Measurements from ENCODE around the gene PIWIL4. TPM values are rescaled to one million over a fixed set of nuclear protein-coding genes. Genes with fewer than 3 reads are reported as not detected.

PIWIL4 gene
- total RNA-seq, 2 experiments from 2014 or later, result 0.15 to 0.22 TPM

DNA sequence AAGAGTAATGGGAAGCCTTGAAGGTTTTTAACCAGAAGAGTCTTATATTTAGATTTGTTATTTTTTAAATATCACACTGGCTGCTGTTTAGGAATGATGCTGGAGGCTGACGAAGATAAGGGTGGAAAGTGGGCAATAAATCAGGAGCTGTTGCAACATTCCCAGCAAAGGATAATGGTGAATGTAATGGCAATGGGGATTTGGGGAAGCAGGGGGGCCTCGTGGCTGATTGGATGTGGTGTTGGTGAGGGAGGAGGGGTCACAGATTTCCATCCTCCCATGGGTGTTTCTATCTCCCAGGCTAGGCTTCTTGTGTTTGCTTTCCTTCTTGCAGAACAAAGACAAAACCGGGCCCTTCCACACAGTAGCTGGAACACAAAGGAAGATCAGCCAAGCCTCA is 80.8 kb downstream of the PIWIL4 start:
- Histone ChIP-seq H3K4me1 (ENCODE audit: insufficient read depth, low read length, poor library complexity, severe bottlenecking) (no peaks in the 10 kb centered on the region), H3K4me3 (ENCODE audit: low read depth, low read length, poor library complexity, severe bottlenecking) (no peak overlapping the region), H3K79me2 (ENCODE audit: insufficient read depth, low read depth, low read length) (no peaks in the 10 kb centered on the region), H3K27ac (ENCODE audit: low read depth, low read length, poor library complexity, severe bottlenecking) (no peak overlapping the region), H4K20me1 (ENCODE audit: insufficient read depth, low read length) (no peaks in the 10 kb centered on the region), H2AFZ (ENCODE audit: low read length) (no peak overlapping the region), H3K9me3 (ENCODE audit: low read length) (no peaks in the 10 kb centered on the region), H3K36me3 (ENCODE audit: insufficient read depth, low read length) (no peaks in the 10 kb centered on the region), H3K4me2 (ENCODE audit: low read length) (no peak overlapping the region), H3K9me2 (ENCODE audit: insufficient read depth, low read length) (no peaks in the 10 kb centered on the region)
- intact Hi-C loops (cut with micrococcal nuclease; ENCODE audit: unreplicated experiment), result no loop called here
- TF ChIP-seq, protein P1, sequence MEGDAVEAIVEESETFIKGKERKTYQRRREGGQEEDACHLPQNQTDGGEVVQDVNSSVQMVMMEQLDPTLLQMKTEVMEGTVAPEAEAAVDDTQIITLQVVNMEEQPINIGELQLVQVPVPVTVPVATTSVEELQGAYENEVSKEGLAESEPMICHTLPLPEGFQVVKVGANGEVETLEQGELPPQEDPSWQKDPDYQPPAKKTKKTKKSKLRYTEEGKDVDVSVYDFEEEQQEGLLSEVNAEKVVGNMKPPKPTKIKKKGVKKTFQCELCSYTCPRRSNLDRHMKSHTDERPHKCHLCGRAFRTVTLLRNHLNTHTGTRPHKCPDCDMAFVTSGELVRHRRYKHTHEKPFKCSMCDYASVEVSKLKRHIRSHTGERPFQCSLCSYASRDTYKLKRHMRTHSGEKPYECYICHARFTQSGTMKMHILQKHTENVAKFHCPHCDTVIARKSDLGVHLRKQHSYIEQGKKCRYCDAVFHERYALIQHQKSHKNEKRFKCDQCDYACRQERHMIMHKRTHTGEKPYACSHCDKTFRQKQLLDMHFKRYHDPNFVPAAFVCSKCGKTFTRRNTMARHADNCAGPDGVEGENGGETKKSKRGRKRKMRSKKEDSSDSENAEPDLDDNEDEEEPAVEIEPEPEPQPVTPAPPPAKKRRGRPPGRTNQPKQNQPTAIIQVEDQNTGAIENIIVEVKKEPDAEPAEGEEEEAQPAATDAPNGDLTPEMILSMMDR (conservative IDR thresholded peaks at IDR 0.05; ENCODE audit: low read length), result no peak
- no peak for TF ChIP-seq EZH2phosphoT487 (IDR thresholded peaks at IDR 0.05; ENCODE audit: borderline replicate concordance, low read depth, low read length)
- no TSS peak for BruUV-seq (replicated peaks)
- no peak for DNase-seq (ENCODE audit: low spot score)
- ChIA-PET POLR2A (no interaction called here), CTCF (ENCODE audit: unreplicated experiment) (no interaction called here)

DNA sequence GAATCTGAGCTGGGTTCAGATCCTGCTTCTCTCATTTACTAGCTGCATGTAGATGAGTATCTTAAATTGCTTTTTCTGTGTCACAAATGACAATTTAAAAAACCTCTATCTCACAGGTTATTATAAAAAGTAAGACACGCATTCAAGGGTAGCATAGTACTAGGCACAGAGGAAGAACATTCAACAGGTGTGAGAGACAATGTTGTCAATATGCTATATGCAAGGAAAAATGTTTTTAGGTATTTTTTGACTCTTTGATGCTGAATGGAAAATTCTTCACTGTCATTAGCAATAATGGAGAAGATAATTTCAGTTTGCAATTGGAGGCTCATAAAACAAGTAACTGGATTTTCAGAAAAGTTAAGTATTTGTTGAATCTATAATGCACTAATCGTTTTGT is 81.6 kb downstream of the PIWIL4 start:
- no TSS peak for BruUV-seq (replicated peaks)
- H4K20me1 ChIP-seq (ENCODE audit: insufficient read depth, low read length), result no peaks in the 10 kb centered on the region
- TF ChIP-seq, protein P1 (conservative IDR thresholded peaks at IDR 0.05; ENCODE audit: low read length), result no peak
- TF ChIP-seq EZH2phosphoT487 (IDR thresholded peaks at IDR 0.05; ENCODE audit: borderline replicate concordance, low read depth, low read length), result no peak
- intact Hi-C loops (cut with micrococcal nuclease; ENCODE audit: unreplicated experiment), result no loop called here
- no peaks in the 10 kb centered on the region for H3K9me2 ChIP-seq (ENCODE audit: insufficient read depth, low read length)
- no peaks in the 10 kb centered on the region for H3K79me2 ChIP-seq (ENCODE audit: insufficient read depth, low read depth, low read length)
- H2AFZ ChIP-seq (ENCODE audit: low read length), result no peak overlapping the region
- H3K4me2 ChIP-seq (ENCODE audit: low read length), result no peak overlapping the region
- ChIA-PET POLR2A (no interaction called here), CTCF (ENCODE audit: unreplicated experiment) (no interaction called here)
- H3K4me1 ChIP-seq (ENCODE audit: insufficient read depth, low read length, poor library complexity, severe bottlenecking), result no peaks in the 10 kb centered on the region
- no peaks in the 10 kb centered on the region for H3K9me3 ChIP-seq (ENCODE audit: low read length)
- DNase-seq (ENCODE audit: low spot score), result no peak
- no peak overlapping the region for H3K27ac ChIP-seq (ENCODE audit: low read depth, low read length, poor library complexity, severe bottlenecking)
- no peak overlapping the region for H3K4me3 ChIP-seq (ENCODE audit: low read depth, low read length, poor library complexity, severe bottlenecking)
- H3K36me3 ChIP-seq (ENCODE audit: insufficient read depth, low read length), result no peaks in the 10 kb centered on the region

DNA sequence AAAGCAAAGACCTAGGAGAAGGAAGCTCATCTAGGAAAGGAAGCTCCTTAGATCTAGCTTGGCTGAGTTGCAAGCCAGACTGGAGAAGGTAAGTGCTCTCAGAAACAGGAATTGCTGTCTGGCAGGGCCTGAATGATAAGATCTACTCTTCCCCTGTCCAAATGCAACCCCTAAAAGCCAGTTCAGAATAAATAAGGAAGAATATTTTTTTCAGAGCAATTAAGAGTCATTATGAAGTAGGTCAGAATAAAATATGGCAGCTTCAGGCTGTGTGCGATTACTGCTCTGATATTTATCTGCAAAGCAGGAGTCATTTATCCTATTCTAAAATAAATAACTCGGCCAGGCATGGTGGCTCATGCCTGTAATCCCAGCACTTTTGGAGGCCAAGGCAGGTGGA is 82.1 kb downstream of the PIWIL4 start:
- CTCF ChIA-PET (ENCODE audit: unreplicated experiment), result no interaction called here

More for the DNA sequence above, 82.1 kb downstream of the PIWIL4 start:
- no peak for TF ChIP-seq EZH2phosphoT487 (IDR thresholded peaks at IDR 0.05; ENCODE audit: borderline replicate concordance, low read depth, low read length)
- TF ChIP-seq, protein P1 (conservative IDR thresholded peaks at IDR 0.05; ENCODE audit: low read length), result no peak
- no peak for DNase-seq (ENCODE audit: low spot score)
- H2AFZ ChIP-seq (ENCODE audit: low read length), result no peak overlapping the region
- H3K9me2 ChIP-seq (ENCODE audit: insufficient read depth, low read length), result no peaks in the 10 kb centered on the region
- BruUV-seq (replicated peaks), result no TSS peak
- H3K4me3 ChIP-seq (ENCODE audit: low read depth, low read length, poor library complexity, severe bottlenecking), result no peak overlapping the region
- H3K79me2 ChIP-seq (ENCODE audit: insufficient read depth, low read depth, low read length), result no peaks in the 10 kb centered on the region
- no peaks in the 10 kb centered on the region for H3K4me1 ChIP-seq (ENCODE audit: insufficient read depth, low read length, poor library complexity, severe bottlenecking)
- intact Hi-C loops (cut with micrococcal nuclease; ENCODE audit: unreplicated experiment), result no loop called here
- POLR2A ChIA-PET, result no interaction called here
- no peaks in the 10 kb centered on the region for H3K9me3 ChIP-seq (ENCODE audit: low read length)
- H3K36me3 ChIP-seq (ENCODE audit: insufficient read depth, low read length), result no peaks in the 10 kb centered on the region
- no peak overlapping the region for H3K4me2 ChIP-seq (ENCODE audit: low read length)
- H4K20me1 ChIP-seq (ENCODE audit: insufficient read depth, low read length), result no peaks in the 10 kb centered on the region
- H3K27ac ChIP-seq (ENCODE audit: low read depth, low read length, poor library complexity, severe bottlenecking), result no peak overlapping the region
